T-helper 17 cell (primary cell): ENCODE data around the gene FAT1. TPM values are rescaled to one million over a fixed set of nuclear protein-coding genes. Genes with fewer than 3 reads are reported as not detected.

Experiments
- ATAC-seq: fragments of 150-1000 bp; cut with Tn5 transposase; 2 replicates; pipeline ENCODE4 v1.10.0; 2021; ENCODE audit warnings: mild to moderate bottlenecking, moderate library complexity
- DNase-seq, 3 donors: peaks; one replicate each; pipeline versions ENCODE4 v3.0.0 to v3.0.0-alpha.2; 2020 to 2021
- H3K9me3 ChIP-seq: one replicate; pipeline ENCODE4 v1.7.0; 2013; ENCODE audit warnings: low read length, mild to moderate bottlenecking; ENCODE audit not compliant: control insufficient read depth, poor library complexity, severe bottlenecking
- H3K27ac Mint-ChIP-seq: one replicate; pipeline ENCODE4 v1.8.0; 2022; ENCODE audit warnings: mild to moderate bottlenecking, moderate library complexity, mixed read lengths
- H3K27me3 Mint-ChIP-seq: one replicate; pipeline ENCODE4 v1.8.0; 2022; ENCODE audit warnings: mixed read lengths
- H3K36me3 Mint-ChIP-seq: one replicate; pipeline ENCODE4 v1.8.0; 2022; ENCODE audit warnings: low read depth, mixed read lengths
- H3K4me1 Mint-ChIP-seq: one replicate; pipeline ENCODE4 v1.8.0; 2022; ENCODE audit warnings: mild to moderate bottlenecking, mixed read lengths
- H3K4me3 Mint-ChIP-seq: one replicate; pipeline ENCODE4 v1.8.0; 2022; ENCODE audit warnings: mild to moderate bottlenecking, moderate library complexity, mixed read lengths
- total RNA-seq, 4 donors: library from RNA in 2 of 4; stranded (reverse) in 2 of 4; gene quantifications; one replicate each; pipeline ENCODE4 v1.2.3 and lab custom pipeline; 2022 to 2026

The FAT1 gene
- total RNA-seq, 2 donors from 2014 or later = not detected

- Mint-ChIP-seq H3K27ac (no peak overlapping the region), H3K36me3 (peaks cover 3% of the 10 kb centered on the region), H3K4me1 (peaks cover 5% of the 10 kb centered on the region), H3K27me3 (peaks cover 40% of the 10 kb centered on the region), H3K4me3 (peak overlapping the region; percentile 63)
- ATAC-seq = no peak
- no peak for DNase-seq
- H3K9me3 ChIP-seq = no peaks in the 10 kb centered on the region
Measured at GRCh38 chr4:186725469-186726425, 2.1 kb upstream of the FAT1 start.

DNA sequence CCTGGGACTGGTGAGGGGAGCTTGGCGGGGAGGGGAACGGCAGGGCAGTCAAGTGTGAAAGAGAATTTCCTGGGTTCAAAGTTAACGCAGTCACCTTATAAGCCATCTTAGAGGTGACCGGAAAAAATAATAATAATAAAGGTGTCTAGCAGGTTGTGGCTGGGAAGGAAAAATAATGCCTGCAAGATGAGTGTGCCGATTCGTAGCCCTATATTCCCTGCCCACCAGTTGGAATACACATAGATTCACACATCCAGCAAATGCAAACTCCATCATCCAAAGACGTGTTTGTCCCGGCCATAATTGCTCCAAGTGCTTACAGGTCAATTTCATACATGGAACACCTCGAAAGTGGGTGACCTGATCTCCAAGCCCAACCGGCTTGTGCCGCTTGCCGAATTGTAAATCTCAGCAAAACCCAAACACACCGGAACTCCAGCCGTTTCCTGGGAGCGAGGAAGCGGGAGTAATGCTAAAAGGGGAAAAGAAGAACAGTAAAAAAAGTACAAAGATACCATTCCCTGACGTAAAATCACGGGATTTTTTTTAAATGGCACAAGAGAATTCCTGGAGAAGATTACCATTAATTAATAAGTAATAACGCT lies 1.3 kb upstream of the FAT1 start:
- DNase-seq = no peak
- H3K4me3 Mint-ChIP-seq = peak overlapping the region; percentile 15
- peaks cover 3% of the 10 kb centered on the region for H3K36me3 Mint-ChIP-seq
- H3K9me3 ChIP-seq = peaks cover 3% of the 10 kb centered on the region
- H3K27ac Mint-ChIP-seq = no peak overlapping the region
- H3K4me1 Mint-ChIP-seq = peaks cover 5% of the 10 kb centered on the region
- peaks cover 40% of the 10 kb centered on the region for H3K27me3 Mint-ChIP-seq
- ATAC-seq = no peak

DNA sequence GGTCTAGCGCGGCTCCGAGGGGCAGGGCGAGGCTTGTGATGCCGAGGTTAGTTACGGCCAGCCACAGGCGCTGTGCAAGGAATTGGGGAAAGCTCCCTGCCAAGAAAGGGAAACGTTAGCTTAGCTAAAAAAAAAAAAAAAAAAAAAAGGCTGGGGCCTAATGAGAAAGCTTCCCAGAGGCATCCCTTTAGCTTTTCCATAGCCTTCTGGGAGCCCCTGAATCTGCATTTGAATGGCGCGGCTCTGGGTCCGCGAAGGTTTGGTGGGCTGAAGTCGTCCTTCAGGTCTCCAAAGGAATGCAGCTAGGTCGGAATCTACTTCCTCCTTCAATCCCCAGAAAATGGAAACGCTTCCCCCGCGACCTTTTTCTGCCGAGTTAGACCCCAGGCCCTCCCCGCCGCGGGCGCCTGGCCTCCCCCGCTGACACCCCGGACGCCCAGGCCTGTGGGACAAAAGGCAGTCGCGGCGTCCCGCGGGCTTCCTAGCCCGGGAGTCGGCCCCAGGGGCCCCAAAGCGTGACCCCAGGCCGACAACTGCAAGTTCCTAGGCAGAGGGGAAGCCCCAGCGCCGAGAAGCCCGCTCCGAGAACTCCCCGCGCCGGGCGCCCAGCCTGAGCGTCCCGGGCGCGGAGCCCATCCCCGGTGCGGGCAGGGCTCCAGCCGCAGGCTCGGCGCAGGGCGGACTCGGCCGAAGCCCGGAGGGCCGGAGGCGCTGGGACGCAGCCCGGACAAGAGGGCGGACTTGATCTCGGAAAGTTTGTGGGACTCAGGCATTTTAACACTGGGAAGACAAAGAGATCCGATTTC lies 605 bp upstream of the FAT1 start:
- peaks cover 39% of the 10 kb centered on the region for H3K27me3 Mint-ChIP-seq
- H3K4me1 Mint-ChIP-seq = peaks cover 5% of the 10 kb centered on the region
- H3K27ac Mint-ChIP-seq = no peak overlapping the region
- peak overlapping the region; percentile 15 for H3K4me3 Mint-ChIP-seq
- peaks cover 3% of the 10 kb centered on the region for H3K36me3 Mint-ChIP-seq
- peaks cover 6% of the 10 kb centered on the region for H3K9me3 ChIP-seq
- no peak for ATAC-seq
- DNase-seq = no peak

- H3K4me3 Mint-ChIP-seq = no peak overlapping the region
- H3K27me3 Mint-ChIP-seq = peaks cover 27% of the 10 kb centered on the region
Measured at GRCh38 chr4:186722796-186723291, 812 bp downstream of the FAT1 start.

GRCh38 chr4:186719925-186720694 lies 3.5 kb downstream of the FAT1 start:
- no peak overlapping the region for H3K4me3 Mint-ChIP-seq
- no peak overlapping the region for H3K27ac Mint-ChIP-seq
- ATAC-seq (no peak), DNase-seq (no peak)
- peaks cover 6% of the 10 kb centered on the region for H3K9me3 ChIP-seq
- peaks cover 1% of the 10 kb centered on the region for H3K4me1 Mint-ChIP-seq
- H3K27me3 Mint-ChIP-seq = peaks cover 4% of the 10 kb centered on the region
- H3K36me3 Mint-ChIP-seq = no peaks in the 10 kb centered on the region

More at GRCh38 chr4:186722796-186723291, 812 bp downstream of the FAT1 start:
- H3K27ac Mint-ChIP-seq = no peak overlapping the region
- H3K4me1 Mint-ChIP-seq = peaks cover 5% of the 10 kb centered on the region
- ATAC-seq = no peak
- no peak for DNase-seq
- peaks cover 6% of the 10 kb centered on the region for H3K9me3 ChIP-seq
- H3K36me3 Mint-ChIP-seq = peaks cover 3% of the 10 kb centered on the region

DNA sequence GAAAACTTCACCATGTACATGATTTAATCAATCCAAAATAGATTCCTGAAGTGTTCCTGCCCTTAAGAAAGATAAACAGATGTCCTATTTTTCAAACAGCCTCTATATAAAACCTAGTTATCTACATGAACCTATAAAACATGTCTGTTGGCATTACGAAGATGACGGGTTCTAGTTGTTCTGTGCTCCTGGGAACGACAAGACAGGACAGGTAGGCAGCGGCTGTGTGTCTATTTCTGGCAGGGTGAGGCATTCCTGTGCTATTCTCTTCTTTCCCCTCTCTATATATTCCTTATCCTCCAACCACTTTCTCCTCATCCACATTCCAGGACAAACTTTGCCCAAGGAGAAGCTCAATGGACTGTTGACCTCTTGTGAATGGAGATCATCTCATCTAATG lies 6.1 kb downstream of the FAT1 start:
- ATAC-seq (no peak), DNase-seq (no peak)
- peaks cover 6% of the 10 kb centered on the region for H3K9me3 ChIP-seq
- Mint-ChIP-seq H3K27me3 (no peaks in the 10 kb centered on the region), H3K4me3 (no peak overlapping the region), H3K27ac (no peak overlapping the region), H3K4me1 (no peaks in the 10 kb centered on the region), H3K36me3 (no peaks in the 10 kb centered on the region)

- H3K9me3 ChIP-seq = peaks cover 4% of the 10 kb centered on the region
- Mint-ChIP-seq H3K4me1 (no peaks in the 10 kb centered on the region), H3K27me3 (no peaks in the 10 kb centered on the region), H3K36me3 (no peaks in the 10 kb centered on the region), H3K4me3 (no peak overlapping the region), H3K27ac (no peak overlapping the region)
- ATAC-seq (no peak), DNase-seq (no peak)
Measured at GRCh38 chr4:186715077-186715476, 8.6 kb downstream of the FAT1 start.

GRCh38 chr4:186714006-186714675 lies 9.5 kb downstream of the FAT1 start:
- ATAC-seq = no peak
- H3K4me1 Mint-ChIP-seq = no peaks in the 10 kb centered on the region
- H3K27ac Mint-ChIP-seq = no peak overlapping the region
- no peak overlapping the region for H3K4me3 Mint-ChIP-seq
- H3K9me3 ChIP-seq = no peaks in the 10 kb centered on the region
- H3K36me3 Mint-ChIP-seq = no peaks in the 10 kb centered on the region
- DNase-seq = no peak
- H3K27me3 Mint-ChIP-seq = no peaks in the 10 kb centered on the region

DNA sequence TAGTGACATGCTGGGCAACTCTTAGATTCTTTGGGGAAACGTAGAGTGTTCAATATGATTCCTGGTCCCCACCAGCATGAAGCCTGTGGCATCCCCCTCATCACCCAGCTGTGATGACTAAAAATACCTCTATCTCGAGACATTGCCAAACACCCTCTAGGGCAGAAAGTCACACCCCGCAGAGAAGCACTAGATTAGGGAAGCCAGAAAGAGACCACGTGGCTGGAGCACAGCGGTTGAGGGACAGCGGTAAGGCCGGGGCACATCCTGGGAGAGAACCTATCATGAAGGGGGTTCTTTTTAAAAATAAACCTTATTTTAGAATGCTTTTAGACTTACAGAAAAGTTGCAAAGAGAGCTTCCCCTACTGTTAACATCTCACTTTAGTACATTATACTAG lies 11.0 kb downstream of the FAT1 start:
- no peaks in the 10 kb centered on the region for H3K4me1 Mint-ChIP-seq
- no peak for ATAC-seq
- DNase-seq = no peak
- no peaks in the 10 kb centered on the region for H3K9me3 ChIP-seq
- no peaks in the 10 kb centered on the region for H3K36me3 Mint-ChIP-seq
- H3K4me3 Mint-ChIP-seq = no peak overlapping the region
- no peaks in the 10 kb centered on the region for H3K27me3 Mint-ChIP-seq
- no peak overlapping the region for H3K27ac Mint-ChIP-seq

DNA sequence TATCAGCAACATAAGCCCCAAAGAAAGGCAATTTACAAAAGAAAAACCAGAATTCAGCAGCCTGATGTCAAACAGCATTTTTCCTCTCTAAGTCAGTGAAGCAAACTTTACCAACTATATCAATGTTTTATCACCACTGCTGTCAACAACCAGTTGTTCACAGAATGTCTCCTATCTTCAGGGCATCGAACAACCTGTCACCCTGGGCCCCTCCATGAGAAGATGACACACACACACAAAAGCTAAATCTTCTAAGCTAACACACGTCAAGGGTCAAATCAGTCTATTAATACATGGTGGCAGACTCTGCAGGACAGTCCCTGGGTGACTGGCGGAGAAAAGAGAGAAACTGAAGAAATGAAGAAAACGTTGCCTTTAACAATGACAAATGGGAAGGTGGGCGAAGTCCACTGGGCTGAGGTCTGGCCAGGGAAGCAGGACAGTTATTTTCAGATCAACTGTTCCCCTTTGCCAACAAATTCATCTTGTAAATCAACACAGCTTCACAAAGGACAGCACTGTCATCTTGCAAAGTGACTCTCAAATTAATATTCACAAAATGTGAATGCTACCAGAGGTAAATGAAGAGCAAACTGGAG lies 13.0 kb downstream of the FAT1 start:
- Mint-ChIP-seq H3K4me1 (no peaks in the 10 kb centered on the region), H3K27me3 (no peaks in the 10 kb centered on the region)

GRCh38 chr4:186709517-186709916 lies 14.1 kb downstream of the FAT1 start:
- Mint-ChIP-seq H3K4me1 (no peaks in the 10 kb centered on the region), H3K4me3 (no peak overlapping the region)

More for the DNA sequence above, 13.0 kb downstream of the FAT1 start:
- ATAC-seq = no peak
- H3K27ac Mint-ChIP-seq = no peak overlapping the region
- no peak for DNase-seq
- no peaks in the 10 kb centered on the region for H3K9me3 ChIP-seq
- no peak overlapping the region for H3K4me3 Mint-ChIP-seq
- no peaks in the 10 kb centered on the region for H3K36me3 Mint-ChIP-seq

GRCh38 chr4:186708554-186708953 lies 15.1 kb downstream of the FAT1 start:
- DNase-seq (no peak), ATAC-seq (no peak)
- no peak overlapping the region for H3K4me3 Mint-ChIP-seq
- no peak overlapping the region for H3K27ac Mint-ChIP-seq
- peaks cover 3% of the 10 kb centered on the region for H3K9me3 ChIP-seq
- H3K36me3 Mint-ChIP-seq = no peaks in the 10 kb centered on the region
- H3K27me3 Mint-ChIP-seq = no peaks in the 10 kb centered on the region
- H3K4me1 Mint-ChIP-seq = no peaks in the 10 kb centered on the region

More at GRCh38 chr4:186709517-186709916, 14.1 kb downstream of the FAT1 start:
- Mint-ChIP-seq H3K27me3 (no peaks in the 10 kb centered on the region), H3K36me3 (no peaks in the 10 kb centered on the region), H3K27ac (no peak overlapping the region)
- no peak for ATAC-seq
- no peaks in the 10 kb centered on the region for H3K9me3 ChIP-seq
- DNase-seq = no peak
